ENCODE results near the gene CRTAC1. TPM values are rescaled to one million over a fixed set of nuclear protein-coding genes. Genes with fewer than 3 reads are reported as not detected.

Gene CRTAC1
- total RNA-seq, 1 experiment from 2014 or later: not detected

DNA sequence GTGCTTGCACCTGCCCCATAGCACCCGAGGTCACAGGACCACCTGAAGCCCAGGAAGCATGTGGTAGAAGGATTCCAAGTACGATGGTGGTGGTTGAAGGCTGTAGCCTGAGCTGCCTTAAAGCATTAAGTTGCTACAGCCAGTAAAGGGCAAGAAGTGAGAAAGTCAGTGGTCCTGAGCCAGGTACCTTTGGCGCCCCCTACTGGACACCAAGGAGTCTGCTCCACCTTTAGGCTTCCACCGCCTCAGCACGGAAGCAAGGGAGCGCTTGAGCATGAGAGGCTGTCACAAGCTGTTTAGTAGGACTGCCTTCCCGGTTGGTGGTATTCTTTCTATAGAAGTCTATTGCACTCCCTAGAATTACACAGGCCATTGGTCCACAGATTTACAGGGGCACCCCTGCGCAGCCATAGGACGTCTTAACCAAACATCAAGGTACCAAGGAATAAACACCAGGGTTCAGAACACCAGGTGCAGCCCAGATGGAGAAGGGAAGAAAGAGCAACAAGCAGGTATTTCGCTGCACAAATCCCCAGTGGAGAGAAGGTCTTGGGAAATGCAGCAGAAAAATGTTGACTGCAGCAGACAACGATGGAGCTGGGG is 2.2 kb downstream of the CRTAC1 start:
- Histone ChIP-seq H3K27me3 (replicated peaks; ENCODE audit: insufficient read depth, low read depth, low read length, poor library complexity) (peaks cover 90% of the 10 kb centered on the region), H3K27ac (ENCODE audit: low read depth, low read length, poor library complexity, severe bottlenecking) (no peak overlapping the region), H3K4me3 (ENCODE audit: low read depth, low read length, poor library complexity, severe bottlenecking) (no peak overlapping the region), H3K9me3 (ENCODE audit: low read depth, low read length, poor library complexity, severe bottlenecking) (no peaks in the 10 kb centered on the region), H3K4me1 (ENCODE audit: insufficient read depth, low read length, poor library complexity, severe bottlenecking) (peaks cover 9% of the 10 kb centered on the region), H3K36me3 (ENCODE audit: insufficient read depth, low read length, poor library complexity, severe bottlenecking) (no peaks in the 10 kb centered on the region)
- POLR2A ChIA-PET (ENCODE audit: low non-redundant PET): no interaction called here
- TF ChIP-seq, protein P1, sequence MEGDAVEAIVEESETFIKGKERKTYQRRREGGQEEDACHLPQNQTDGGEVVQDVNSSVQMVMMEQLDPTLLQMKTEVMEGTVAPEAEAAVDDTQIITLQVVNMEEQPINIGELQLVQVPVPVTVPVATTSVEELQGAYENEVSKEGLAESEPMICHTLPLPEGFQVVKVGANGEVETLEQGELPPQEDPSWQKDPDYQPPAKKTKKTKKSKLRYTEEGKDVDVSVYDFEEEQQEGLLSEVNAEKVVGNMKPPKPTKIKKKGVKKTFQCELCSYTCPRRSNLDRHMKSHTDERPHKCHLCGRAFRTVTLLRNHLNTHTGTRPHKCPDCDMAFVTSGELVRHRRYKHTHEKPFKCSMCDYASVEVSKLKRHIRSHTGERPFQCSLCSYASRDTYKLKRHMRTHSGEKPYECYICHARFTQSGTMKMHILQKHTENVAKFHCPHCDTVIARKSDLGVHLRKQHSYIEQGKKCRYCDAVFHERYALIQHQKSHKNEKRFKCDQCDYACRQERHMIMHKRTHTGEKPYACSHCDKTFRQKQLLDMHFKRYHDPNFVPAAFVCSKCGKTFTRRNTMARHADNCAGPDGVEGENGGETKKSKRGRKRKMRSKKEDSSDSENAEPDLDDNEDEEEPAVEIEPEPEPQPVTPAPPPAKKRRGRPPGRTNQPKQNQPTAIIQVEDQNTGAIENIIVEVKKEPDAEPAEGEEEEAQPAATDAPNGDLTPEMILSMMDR (conservative IDR thresholded peaks at IDR 0.05; ENCODE audit: low read depth, low read length): peak; percentile 90
- no peak for TF ChIP-seq EZH2 (IDR thresholded peaks at IDR 0.05; ENCODE audit: borderline replicate concordance, low read depth, low read length, poor library complexity, severe bottlenecking)
- BruUV-seq (replicated peaks): no TSS peak
- CTCF ChIA-PET: interaction anchor here (0.6 to 1.6 kb wide), 4 partner anchors 9 to 113 kb away, joined by 3 to 7 read pairs (median 5); no protein-coding TSS in a partner anchor
- intact Hi-C loops (cut with micrococcal nuclease; ENCODE audit: unreplicated experiment): loop anchor here (5.0 kb wide), 1 partner anchor 116 kb away; no protein-coding TSS in a partner anchor
- DNase-seq (ENCODE audit: low spot score): peak; percentile 76

DNA sequence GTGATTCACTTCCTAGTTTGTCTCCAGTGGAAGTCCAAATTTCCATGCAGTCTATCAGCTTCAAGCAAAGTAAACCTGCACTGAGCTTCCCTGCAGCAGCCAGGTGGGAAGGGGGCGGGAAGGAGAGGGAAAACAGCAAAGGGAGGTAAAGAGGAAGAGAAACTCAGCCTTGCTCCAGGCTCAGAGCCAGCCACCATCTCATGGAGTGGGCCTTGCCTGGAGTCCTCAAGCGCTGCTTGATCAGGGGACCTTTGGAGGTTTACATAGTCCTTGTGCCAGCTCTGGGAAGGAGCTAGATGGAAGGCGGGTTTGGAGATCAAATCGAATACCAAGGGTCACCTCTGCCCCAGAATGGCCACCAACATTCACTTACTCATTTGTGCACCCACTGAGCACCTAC is 7.4 kb downstream of the CRTAC1 start:
- peaks cover 74% of the 10 kb centered on the region for H3K27me3 ChIP-seq (replicated peaks; ENCODE audit: insufficient read depth, low read depth, low read length, poor library complexity)
- no peaks in the 10 kb centered on the region for H3K4me1 ChIP-seq (ENCODE audit: insufficient read depth, low read length, poor library complexity, severe bottlenecking)
- no TSS peak for BruUV-seq (replicated peaks)
- no peaks in the 10 kb centered on the region for H3K36me3 ChIP-seq (ENCODE audit: insufficient read depth, low read length, poor library complexity, severe bottlenecking)
- ChIA-PET POLR2A (ENCODE audit: low non-redundant PET) (no interaction called here), CTCF (no interaction called here)
- no peak overlapping the region for H3K27ac ChIP-seq (ENCODE audit: low read depth, low read length, poor library complexity, severe bottlenecking)
- H3K4me3 ChIP-seq (ENCODE audit: low read depth, low read length, poor library complexity, severe bottlenecking): no peak overlapping the region
- TF ChIP-seq, protein P1 (conservative IDR thresholded peaks at IDR 0.05; ENCODE audit: low read depth, low read length): no peak
- no peak for TF ChIP-seq EZH2 (IDR thresholded peaks at IDR 0.05; ENCODE audit: borderline replicate concordance, low read depth, low read length, poor library complexity, severe bottlenecking)
- H3K9me3 ChIP-seq (ENCODE audit: low read depth, low read length, poor library complexity, severe bottlenecking): no peaks in the 10 kb centered on the region
- no peak for DNase-seq (ENCODE audit: low spot score)
- intact Hi-C loops (cut with micrococcal nuclease; ENCODE audit: unreplicated experiment): no loop called here

DNA sequence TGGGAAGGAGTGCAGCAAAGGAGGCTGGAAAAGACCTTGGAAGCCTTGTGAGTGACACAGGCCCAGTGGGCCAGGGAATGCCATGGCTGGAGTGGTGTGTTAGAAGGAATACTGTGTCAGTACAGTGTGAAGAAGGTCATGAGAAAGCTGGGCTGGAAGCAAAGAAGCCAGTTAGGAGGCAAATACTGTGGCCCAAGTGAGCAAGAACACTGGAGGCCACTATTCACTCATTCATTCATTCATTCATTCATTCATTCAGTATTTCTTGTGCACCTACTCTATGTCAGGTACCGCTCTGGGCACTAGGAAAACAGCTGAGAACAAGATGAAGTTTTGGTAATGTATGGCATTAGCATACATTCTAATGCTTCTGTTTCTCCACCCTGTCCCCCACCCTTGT is 9.6 kb downstream of the CRTAC1 start:
- CTCF ChIA-PET: no interaction called here
- Histone ChIP-seq H3K9me3 (ENCODE audit: low read depth, low read length, poor library complexity, severe bottlenecking) (no peaks in the 10 kb centered on the region), H3K27ac (ENCODE audit: low read depth, low read length, poor library complexity, severe bottlenecking) (no peak overlapping the region), H3K27me3 (replicated peaks; ENCODE audit: insufficient read depth, low read depth, low read length, poor library complexity) (peaks cover 74% of the 10 kb centered on the region), H3K36me3 (ENCODE audit: insufficient read depth, low read length, poor library complexity, severe bottlenecking) (no peaks in the 10 kb centered on the region), H3K4me1 (ENCODE audit: insufficient read depth, low read length, poor library complexity, severe bottlenecking) (no peaks in the 10 kb centered on the region), H3K4me3 (ENCODE audit: low read depth, low read length, poor library complexity, severe bottlenecking) (no peak overlapping the region)
- TF ChIP-seq, protein P1 (conservative IDR thresholded peaks at IDR 0.05; ENCODE audit: low read depth, low read length): no peak
- TF ChIP-seq EZH2 (IDR thresholded peaks at IDR 0.05; ENCODE audit: borderline replicate concordance, low read depth, low read length, poor library complexity, severe bottlenecking): no peak
- POLR2A ChIA-PET (ENCODE audit: low non-redundant PET): no interaction called here
- no TSS peak for BruUV-seq (replicated peaks)
- no peak for DNase-seq (ENCODE audit: low spot score)
- intact Hi-C loops (cut with micrococcal nuclease; ENCODE audit: unreplicated experiment): no loop called here
